Measurements from ENCODE around the gene NRXN2.

Gene NRXN2

DNA sequence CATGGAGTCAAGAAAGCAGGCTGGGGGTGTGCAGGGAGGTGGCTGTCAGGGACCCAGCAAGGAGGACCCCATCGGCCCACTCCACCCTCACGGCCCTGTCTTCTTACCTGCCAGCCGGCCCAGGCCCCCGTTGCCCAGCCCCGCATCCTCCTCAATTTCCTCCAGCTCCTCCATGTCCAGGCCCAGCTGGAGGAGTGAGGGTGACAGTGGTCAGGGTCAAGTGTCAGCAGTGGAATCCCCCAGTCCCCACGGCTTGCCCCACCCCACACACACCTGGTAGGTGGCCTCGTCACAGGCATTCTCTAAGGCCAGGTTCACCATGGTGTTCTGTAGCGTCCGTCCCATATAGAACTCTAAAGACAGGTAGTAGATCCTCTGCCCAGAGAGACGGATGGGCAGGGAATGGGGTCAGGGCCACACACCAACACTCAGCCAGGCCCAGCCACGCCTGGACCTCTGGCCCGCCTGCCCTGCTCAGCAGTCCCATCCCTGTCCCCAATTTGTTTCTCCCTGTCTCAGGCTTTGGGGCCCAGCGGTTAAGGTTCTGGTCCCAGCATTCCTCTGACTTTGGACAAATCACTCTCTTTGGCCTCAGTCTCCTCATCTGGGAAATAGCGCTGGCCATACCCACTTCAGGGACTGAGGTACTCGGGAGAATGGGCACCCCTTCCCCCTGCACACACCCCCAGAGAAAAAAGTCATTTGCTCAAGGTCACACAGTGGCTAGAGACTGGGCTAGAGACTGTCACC lies 35.5 kb upstream of the NRXN2 start:
- FAIRE-seq: no peak

- FAIRE-seq: no peak
Measured at GRCh38 chr11:64757549-64758329, 34.7 kb upstream of the NRXN2 start.

- FAIRE-seq: no peak
Measured at GRCh38 chr11:64755681-64756361, 32.8 kb upstream of the NRXN2 start.

DNA sequence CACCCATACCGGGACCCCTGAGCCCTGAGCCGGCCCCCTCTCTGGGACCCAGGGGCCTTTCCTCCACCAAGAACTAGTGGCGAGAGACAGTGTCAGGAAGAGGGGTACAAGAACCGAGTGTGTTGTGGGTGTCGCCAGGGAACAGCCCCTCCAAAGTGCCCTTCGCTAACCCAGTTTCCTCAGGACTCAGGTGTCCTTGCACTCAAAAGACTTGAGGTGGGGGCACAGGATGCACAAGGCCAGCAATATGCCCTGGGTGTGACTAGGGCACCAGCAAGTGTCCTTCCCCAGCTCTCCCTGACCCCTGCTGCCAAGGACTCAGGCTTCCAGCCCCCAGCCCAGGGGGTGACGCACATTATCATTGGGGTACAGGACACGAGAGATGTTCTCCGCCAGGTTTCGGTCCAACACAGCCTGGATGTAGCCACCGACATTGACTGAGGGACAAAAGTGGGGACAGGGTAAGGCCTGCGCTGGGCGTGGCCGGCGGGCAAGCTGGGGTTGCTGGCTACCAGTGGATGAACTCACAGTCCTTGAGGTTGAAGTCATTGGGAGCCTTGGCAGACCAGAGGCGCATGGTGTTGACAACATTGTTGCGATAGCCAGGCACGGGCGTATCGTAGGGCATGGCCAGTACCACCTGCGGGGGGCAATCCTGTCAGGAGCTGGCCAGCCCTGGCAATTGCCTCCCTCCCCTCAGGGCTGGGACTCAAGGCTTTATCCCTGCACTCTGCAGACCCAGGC lies 32.1 kb upstream of the NRXN2 start:
- no peak for FAIRE-seq

GRCh38 chr11:64754124-64754918 lies 31.3 kb upstream of the NRXN2 start:
- no peak for FAIRE-seq

- no peak for FAIRE-seq
Measured at GRCh38 chr11:64753380-64754123, 30.6 kb upstream of the NRXN2 start.

DNA sequence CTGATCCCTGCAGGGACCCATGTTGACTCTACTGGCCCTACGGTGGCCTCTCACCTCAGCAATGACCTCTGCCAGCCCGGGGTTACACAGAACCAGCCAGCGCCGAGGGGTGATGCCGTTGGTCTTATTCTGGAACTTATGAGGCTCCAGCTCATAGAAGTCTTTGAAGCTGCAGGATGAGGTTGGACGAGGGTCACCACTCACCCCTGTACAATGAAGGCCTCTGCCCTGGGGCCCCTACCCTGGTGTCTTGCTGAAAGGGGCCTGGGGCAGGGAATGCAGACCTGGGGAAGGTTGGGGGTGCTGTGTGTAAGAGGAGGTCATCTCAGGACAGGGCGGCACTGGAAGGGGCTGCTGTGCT lies 30.0 kb upstream of the NRXN2 start:
- no peak for FAIRE-seq

DNA sequence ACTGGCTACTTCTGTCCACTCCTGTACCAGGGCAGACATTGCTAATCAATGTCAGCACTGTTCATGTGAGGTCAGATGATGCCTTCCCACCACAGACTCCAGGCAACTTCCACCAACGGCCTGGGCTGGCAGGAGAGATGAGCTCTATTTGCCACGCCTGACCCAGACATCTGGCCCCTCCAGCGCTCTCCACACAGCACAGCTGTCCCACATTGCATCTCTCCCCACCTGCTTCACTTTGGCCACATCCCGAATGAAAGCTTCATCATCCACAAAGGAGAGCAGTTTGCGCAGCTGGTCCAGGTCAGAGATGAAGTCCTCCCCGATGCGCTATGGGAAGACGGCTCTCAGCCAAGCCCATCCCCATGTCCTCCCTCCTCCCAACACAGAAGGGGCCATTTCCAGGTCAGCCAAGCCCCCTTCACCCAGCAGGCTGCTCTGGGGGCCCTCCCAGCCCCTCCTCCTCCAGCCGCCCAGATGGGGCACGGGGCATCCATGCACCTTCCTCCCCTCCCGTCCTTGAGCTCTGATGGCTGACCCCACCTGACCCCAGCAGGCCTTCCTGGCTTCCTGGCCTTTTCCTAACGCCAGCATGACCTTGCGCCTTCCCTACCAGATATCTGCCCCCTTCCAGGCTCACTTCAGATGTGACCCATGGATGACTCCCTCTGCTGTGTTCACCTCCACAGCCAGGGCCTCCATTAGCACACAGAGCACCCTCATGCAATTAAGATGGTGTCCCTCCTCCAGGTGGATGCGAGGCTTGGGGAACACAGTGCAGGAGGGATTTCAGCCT lies 29.4 kb upstream of the NRXN2 start:
- no peak for FAIRE-seq

GRCh38 chr11:64751580-64751979 lies 28.6 kb upstream of the NRXN2 start:
- no peak for FAIRE-seq

GRCh38 chr11:64751136-64751535 lies 28.1 kb upstream of the NRXN2 start:
- no peak for FAIRE-seq

GRCh38 chr11:64750361-64751054 lies 27.5 kb upstream of the NRXN2 start:
- FAIRE-seq: no peak

- no peak for FAIRE-seq
Measured at GRCh38 chr11:64747961-64748665, 25.1 kb upstream of the NRXN2 start.

DNA sequence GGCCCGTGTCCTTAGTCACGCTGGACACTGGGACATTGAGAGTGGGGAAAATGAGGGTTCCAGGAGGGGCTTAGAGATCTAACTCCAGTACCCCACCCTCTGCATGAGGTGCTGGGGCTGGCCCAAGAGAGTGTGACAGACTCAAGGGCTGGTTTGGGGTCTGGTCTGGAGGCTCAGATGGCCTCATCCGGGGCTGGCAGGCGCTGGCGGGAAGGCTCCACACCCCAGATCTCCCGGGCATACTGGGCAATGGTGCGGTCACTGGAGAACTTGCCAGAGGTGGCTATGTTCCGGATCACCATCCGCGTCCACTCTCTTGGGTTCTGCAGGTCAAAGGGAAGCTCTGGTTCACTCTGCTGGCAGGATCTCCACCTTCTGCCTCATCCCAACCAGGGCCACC lies 23.5 kb upstream of the NRXN2 start:
- no peak for FAIRE-seq

- no peak for FAIRE-seq
Measured at GRCh38 chr11:64745521-64746328, 22.7 kb upstream of the NRXN2 start.

DNA sequence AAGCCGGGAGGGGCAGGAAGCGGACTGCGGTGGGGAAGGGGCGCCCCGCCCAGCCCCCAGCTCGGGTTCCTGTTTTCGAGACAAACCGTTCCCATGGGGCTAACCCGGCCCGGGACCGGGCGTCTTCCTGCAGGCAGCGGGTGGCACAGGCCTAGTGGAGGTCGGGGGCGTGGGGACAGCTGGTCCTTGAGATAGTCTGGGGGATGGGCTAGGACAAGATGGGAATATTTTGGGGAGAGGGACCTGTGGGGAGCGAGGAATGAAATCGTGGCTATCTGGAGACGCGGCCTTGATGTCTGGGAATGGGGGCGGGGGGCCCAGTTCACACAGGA lies 22.2 kb upstream of the NRXN2 start:
- FAIRE-seq: no peak

DNA sequence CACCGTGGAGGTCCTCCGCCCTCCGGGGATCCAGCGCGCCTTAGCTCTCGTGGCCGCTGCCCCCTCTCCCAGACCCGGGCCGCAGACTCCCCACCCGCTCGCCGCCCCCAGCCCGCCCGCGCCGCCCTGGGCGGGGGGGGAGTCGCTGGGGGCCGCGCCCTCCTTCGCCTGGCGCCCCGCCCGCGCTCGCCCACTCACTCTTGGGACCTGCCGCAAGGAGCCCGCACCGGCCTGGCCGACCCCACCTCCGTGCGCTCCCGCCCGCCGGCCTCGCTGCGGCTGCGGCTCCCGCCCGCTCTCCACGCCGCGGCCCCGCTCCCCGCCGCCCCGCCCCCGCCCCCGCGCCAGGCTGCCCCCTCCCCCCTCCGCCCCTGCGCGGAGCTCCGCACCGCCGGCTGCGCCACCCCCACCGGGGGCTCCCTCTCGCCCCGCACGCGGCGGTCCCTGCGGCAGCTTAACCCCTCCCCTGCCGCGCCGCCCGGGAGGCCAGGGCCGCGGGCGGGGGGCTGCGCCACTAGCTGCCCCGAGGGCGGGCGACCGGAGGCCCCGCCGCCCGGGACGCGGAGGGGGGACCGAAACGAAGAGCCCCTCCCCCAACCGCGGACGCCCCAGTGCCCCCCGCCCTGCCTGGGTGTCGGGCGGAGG lies 21.7 kb upstream of the NRXN2 start:
- FAIRE-seq: no peak

DNA sequence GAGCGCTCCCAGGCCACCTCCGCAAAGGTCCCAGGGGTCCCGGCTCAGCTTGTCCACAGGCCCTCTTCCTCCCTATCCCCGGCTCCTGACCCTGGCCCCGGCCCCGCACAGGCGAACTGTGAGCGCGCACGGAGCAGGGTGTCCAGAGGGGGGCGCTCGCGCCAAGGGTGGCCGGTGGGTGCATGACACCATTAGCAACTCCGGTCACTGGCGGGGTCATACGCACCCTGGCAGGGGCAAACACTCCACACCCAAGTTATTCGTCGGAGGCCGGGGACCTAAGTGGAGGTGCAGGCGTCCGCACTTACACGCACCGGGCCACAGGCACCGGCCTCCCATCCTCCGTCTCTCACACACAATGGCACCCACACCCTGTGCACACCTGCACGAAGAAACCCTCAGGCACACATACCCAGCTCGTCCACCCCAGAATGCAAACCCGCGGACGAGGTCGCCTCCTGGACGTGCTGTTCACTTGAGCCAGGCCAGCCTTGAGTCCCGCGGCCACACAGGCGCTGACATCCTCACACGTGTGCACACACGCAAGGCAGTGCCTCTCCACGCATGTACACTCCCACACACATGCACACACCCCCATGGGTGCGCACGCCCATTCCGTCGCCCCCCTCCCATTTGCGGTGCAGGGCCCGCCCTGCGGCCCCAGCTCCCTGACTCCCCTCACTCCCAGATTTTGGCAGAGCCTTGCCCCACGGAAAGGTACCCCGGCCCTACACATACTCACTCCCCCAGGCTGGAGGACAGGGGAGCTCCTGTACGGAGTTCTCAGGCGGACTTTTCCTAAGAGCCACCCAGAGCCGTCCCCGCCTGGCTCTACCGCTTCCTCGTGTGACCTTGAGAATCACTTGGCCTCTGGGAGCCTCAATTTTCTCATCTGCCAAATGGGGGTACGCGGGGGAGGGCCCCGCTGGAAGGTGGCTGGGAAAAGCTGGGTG lies 20.9 kb upstream of the NRXN2 start, which contains the start of gene RASGRP2:
RASGRP2 (minus strand) TSS at position 552 of the 953 bp plus-strand sequence. CDS start 1,276 bp downstream, outside the sequence.
- FAIRE-seq: no peak

Data from G401.6 (cell line).